Stomach (tissue), 4 donors: ENCODE results near the gene LHFPL4.

Experiments
- POLR2AphosphoS5 ChIP-seq, 3 donors: sonication (generic); formaldehyde crosslinking; IDR thresholded peaks; one replicate each; pipeline ENCODE4 v1.6.1; 2016; ENCODE audit warnings: antibody characterized with exemption in 3 of 3
- TF ChIP-seq, protein P1 (sequence below), 7 experiments: fragments of 450-650 bp in 4 of 7; fragments of 200-600 bp in 3 of 7; sonication (generic) in 3 of 7; IDR thresholded peaks; one replicate each; pipeline ENCODE4 v1.5.1; 2016 to 2019; ENCODE audit warnings: antibody characterized with exemption in 7 of 7, control low read depth in 2 of 7, mild to moderate bottlenecking in 1 of 7

DNA sequence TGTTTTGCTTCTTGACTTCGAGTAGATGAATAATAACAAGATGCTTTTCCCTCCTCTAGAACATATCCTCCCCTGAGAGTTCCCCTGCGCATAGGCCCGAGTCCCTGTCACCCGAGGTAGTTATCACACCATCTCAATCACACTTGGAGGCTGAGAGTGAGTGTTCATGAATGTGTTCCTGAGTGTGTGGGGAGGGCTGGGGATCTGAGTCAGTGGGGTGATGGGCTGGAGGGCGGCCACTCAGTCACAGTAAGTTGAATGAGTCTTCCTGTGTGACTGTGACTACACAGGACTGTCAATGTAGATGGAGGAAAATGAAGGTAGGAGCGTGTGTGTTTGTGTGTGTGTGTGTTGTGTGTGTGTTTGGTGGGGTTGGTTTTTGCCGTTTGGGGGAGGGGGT, 85.2 kb downstream of the LHFPL4 start:
- TF ChIP-seq, protein P1, sequence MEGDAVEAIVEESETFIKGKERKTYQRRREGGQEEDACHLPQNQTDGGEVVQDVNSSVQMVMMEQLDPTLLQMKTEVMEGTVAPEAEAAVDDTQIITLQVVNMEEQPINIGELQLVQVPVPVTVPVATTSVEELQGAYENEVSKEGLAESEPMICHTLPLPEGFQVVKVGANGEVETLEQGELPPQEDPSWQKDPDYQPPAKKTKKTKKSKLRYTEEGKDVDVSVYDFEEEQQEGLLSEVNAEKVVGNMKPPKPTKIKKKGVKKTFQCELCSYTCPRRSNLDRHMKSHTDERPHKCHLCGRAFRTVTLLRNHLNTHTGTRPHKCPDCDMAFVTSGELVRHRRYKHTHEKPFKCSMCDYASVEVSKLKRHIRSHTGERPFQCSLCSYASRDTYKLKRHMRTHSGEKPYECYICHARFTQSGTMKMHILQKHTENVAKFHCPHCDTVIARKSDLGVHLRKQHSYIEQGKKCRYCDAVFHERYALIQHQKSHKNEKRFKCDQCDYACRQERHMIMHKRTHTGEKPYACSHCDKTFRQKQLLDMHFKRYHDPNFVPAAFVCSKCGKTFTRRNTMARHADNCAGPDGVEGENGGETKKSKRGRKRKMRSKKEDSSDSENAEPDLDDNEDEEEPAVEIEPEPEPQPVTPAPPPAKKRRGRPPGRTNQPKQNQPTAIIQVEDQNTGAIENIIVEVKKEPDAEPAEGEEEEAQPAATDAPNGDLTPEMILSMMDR (IDR thresholded peaks at IDR 0.05): no peak
- TF ChIP-seq POLR2AphosphoS5 (IDR thresholded peaks at IDR 0.05): no peak
